Astrocyte (in vitro differentiated cells and primary cell): ENCODE measurements around the gene EGLN2. TPM values are rescaled to one million over a fixed set of nuclear protein-coding genes. Genes with fewer than 3 reads are reported as not detected.
A peak's percentile ranks its signal among the peaks of the same experiment; 100 is the strongest.
"Not testable (repeated sequence)": the region's sequence is repeated elsewhere in the genome, so short reads cannot be mapped to it uniquely, and the experiment has no call there.

Experiments used
- DNase-seq: peaks from one replicate; pipeline ENCODE4 v3.0.0-alpha.2; 2010; ENCODE audit warnings: low read depth
- FAIRE-seq: peaks from 2 replicates; lab custom pipeline; 2011; peaks lifted over from hg19 to GRCh38; lab: Jason Lieb, UNC
- H2AFZ ChIP-seq: 2 replicates; pipeline ENCODE4 v1.6.0; 2012; ENCODE audit warnings: low read depth, low read length, inconsistent platforms
- H3K27ac ChIP-seq: 2 replicates; pipeline ENCODE4 v1.5.1; 2011; ENCODE audit warnings: low read depth, low read length, inconsistent platforms
- H3K27me3 ChIP-seq: 2 replicates; pipeline ENCODE4 v1.6.0; 2011; ENCODE audit warnings: low read length, inconsistent platforms; ENCODE audit not compliant: insufficient read depth
- H3K36me3 ChIP-seq: 2 replicates; pipeline ENCODE4 v1.5.1; 2011; ENCODE audit warnings: low read length, inconsistent platforms; ENCODE audit not compliant: insufficient read depth
- H3K4me1 ChIP-seq: 2 replicates; pipeline ENCODE4 v1.5.1; 2011; ENCODE audit warnings: low read length, inconsistent platforms; ENCODE audit not compliant: insufficient read depth
- H3K4me2 ChIP-seq: 2 replicates; pipeline ENCODE4 v1.6.0; 2012; ENCODE audit warnings: low read length, inconsistent platforms
- H3K4me3 ChIP-seq: 2 replicates; pipeline ENCODE4 v1.5.1; 2011; ENCODE audit warnings: low read depth, mild to moderate bottlenecking, low read length, inconsistent platforms; ENCODE audit not compliant: insufficient read depth
- H3K79me2 ChIP-seq: 2 replicates; pipeline ENCODE4 v1.6.0; 2012; ENCODE audit warnings: mild to moderate bottlenecking, low read length, inconsistent platforms; ENCODE audit not compliant: insufficient read depth
- H3K9ac ChIP-seq: 2 replicates; pipeline ENCODE4 v1.6.0; 2012; ENCODE audit warnings: mild to moderate bottlenecking, low read length, inconsistent platforms
- H3K9me3 ChIP-seq: 2 replicates; pipeline ENCODE4 v1.5.1; 2012; ENCODE audit warnings: low read depth, mild to moderate bottlenecking, low read length, inconsistent platforms; ENCODE audit not compliant: insufficient read depth
- H4K20me1 ChIP-seq: 2 replicates; pipeline ENCODE4 v1.6.0; 2012; ENCODE audit warnings: low read length, inconsistent platforms; ENCODE audit not compliant: insufficient read depth
- H3K27ac Mint-ChIP-seq: one replicate; pipeline ENCODE4 v1.8.0; 2021; ENCODE audit warnings: mild to moderate bottlenecking, mixed read lengths; ENCODE audit not compliant: unreplicated experiment
- H3K27me3 Mint-ChIP-seq: one replicate; pipeline ENCODE4 v1.8.0; 2021; ENCODE audit warnings: low read depth, mixed read lengths; ENCODE audit not compliant: unreplicated experiment
- H3K36me3 Mint-ChIP-seq: one replicate; pipeline ENCODE4 v1.8.0; 2021; ENCODE audit warnings: low read depth, mixed read lengths; ENCODE audit not compliant: unreplicated experiment
- H3K4me1 Mint-ChIP-seq: one replicate; pipeline ENCODE4 v1.8.0; 2021; ENCODE audit warnings: low read depth, mixed read lengths; ENCODE audit not compliant: unreplicated experiment
- H3K4me3 Mint-ChIP-seq: one replicate; pipeline ENCODE4 v1.8.0; 2021; ENCODE audit warnings: mild to moderate bottlenecking, moderate library complexity, mixed read lengths; ENCODE audit not compliant: unreplicated experiment
- H3K9me3 Mint-ChIP-seq: one replicate; pipeline ENCODE4 v1.8.0; 2021; ENCODE audit warnings: mild to moderate bottlenecking, mixed read lengths; ENCODE audit not compliant: unreplicated experiment
- total RNA-seq: library from RNA; stranded (reverse); gene quantifications from 2 replicates; pipeline ENCODE4 v1.2.1, GENCODE V29; 2021
- TF ChIP-seq, protein P1 (sequence below): IDR thresholded peaks from 2 replicates; pipeline ENCODE4 v1.5.1; 2011; ENCODE audit warnings: low read depth, mild to moderate bottlenecking, inconsistent platforms, low read length, moderate library complexity; ENCODE audit not compliant: insufficient read depth

EGLN2 gene
- total RNA-seq, 1 donor from 2014 or later: 84.6 TPM

DNA sequence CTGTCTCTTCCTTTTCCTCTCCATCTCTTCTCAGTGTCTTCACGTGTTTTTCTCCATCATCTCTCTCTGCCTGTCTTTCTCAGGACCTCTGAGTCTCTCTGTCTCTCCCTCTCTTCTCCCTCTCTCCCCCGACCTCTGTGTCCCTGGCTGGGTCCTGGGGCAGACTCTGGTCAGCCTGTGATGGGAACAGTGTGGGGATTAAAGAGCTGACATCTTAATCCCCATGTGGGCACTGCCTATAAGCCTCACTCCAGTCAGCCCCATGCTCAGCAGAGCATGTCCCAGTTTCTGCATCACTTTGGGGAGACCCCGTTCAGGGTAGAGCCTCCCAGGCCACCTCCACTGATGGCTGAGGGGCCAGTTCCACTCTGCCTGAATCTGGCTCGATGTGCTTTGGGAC is 16.2 kb downstream of the EGLN2 start:
- H2AFZ ChIP-seq: no peak overlapping the region
- no peaks in the 10 kb centered on the region for H4K20me1 ChIP-seq
- H3K9me3 ChIP-seq: no peaks in the 10 kb centered on the region
- no peaks in the 10 kb centered on the region for H3K36me3 ChIP-seq
- no peaks in the 10 kb centered on the region for H3K79me2 ChIP-seq
- peaks cover 19% of the 10 kb centered on the region for H3K27me3 Mint-ChIP-seq
- peaks cover 14% of the 10 kb centered on the region for H3K4me1 Mint-ChIP-seq
- H3K4me2 ChIP-seq: no peak overlapping the region
- peaks cover 11% of the 10 kb centered on the region for H3K27me3 ChIP-seq
- no peaks in the 10 kb centered on the region for H3K9me3 Mint-ChIP-seq
- H3K27ac ChIP-seq: no peak overlapping the region
- H3K4me3 Mint-ChIP-seq: no peak overlapping the region
- DNase-seq (no peak), FAIRE-seq (no peak)
- no peak overlapping the region for H3K9ac ChIP-seq
- H3K4me3 ChIP-seq: no peak overlapping the region
- TF ChIP-seq, protein P1, sequence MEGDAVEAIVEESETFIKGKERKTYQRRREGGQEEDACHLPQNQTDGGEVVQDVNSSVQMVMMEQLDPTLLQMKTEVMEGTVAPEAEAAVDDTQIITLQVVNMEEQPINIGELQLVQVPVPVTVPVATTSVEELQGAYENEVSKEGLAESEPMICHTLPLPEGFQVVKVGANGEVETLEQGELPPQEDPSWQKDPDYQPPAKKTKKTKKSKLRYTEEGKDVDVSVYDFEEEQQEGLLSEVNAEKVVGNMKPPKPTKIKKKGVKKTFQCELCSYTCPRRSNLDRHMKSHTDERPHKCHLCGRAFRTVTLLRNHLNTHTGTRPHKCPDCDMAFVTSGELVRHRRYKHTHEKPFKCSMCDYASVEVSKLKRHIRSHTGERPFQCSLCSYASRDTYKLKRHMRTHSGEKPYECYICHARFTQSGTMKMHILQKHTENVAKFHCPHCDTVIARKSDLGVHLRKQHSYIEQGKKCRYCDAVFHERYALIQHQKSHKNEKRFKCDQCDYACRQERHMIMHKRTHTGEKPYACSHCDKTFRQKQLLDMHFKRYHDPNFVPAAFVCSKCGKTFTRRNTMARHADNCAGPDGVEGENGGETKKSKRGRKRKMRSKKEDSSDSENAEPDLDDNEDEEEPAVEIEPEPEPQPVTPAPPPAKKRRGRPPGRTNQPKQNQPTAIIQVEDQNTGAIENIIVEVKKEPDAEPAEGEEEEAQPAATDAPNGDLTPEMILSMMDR: no peak
- H3K4me1 ChIP-seq: peaks cover 14% of the 10 kb centered on the region
- peaks cover 6% of the 10 kb centered on the region for H3K36me3 Mint-ChIP-seq
- H3K27ac Mint-ChIP-seq: no peak overlapping the region

DNA sequence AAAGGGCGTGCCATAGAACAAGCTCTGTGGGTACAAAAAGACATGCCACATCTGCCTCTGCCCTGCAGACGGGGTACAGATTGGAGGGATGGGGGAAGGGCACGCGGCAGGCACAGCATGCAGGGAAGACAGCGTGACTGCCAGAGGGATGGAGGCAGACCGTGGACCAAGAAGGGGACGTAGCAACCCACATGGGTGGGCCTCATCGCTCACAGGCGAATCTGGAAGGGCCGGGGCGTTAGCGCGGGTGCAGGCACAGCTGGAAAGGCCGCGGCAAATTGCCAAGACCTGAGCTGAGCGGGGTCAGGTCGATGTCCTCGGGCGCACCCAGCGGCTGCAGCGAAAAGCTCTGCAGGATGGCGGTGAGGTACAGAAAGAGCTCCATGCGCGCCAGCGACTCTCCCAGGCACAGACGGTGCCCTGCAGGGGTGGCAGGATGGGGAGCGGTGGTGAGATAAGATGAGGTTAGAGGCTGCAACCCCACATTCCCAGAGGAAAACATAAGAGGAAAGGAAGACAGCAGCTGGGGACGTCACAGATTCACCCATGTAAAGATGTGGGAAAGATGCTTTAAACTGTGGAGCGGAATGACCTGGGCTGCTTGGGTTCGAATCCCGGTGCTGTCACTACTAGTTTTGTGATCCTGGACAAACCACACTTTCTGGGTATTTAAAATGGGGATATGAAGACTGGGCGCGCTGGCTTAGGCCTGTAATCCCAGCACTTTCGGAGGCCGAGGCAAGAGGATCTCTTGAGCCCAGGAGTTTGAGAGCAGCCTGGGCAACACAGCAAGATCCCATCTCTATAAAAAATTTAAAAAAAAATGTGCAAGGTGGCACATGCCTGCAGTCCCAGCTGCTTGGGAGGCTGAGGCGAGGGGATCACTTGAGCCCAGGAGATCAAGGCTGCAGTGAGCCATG is 19.7 kb downstream of the EGLN2 start:
- Histone ChIP-seq H3K4me2 (peak overlapping the region; percentile 84), H2AFZ (peak overlapping the region; percentile 76), H3K4me3 (peak overlapping the region; percentile 42)
- not testable (repeated sequence) for H3K9ac ChIP-seq, H3K4me1 ChIP-seq, H3K36me3 Mint-ChIP-seq, FAIRE-seq, H3K36me3 ChIP-seq, H3K79me2 ChIP-seq, H3K27me3 ChIP-seq, H3K27ac Mint-ChIP-seq, H3K9me3 Mint-ChIP-seq, DNase-seq, H3K27ac ChIP-seq, H4K20me1 ChIP-seq, H3K9me3 ChIP-seq
- TF ChIP-seq, protein P1: peak; percentile 13
- Mint-ChIP-seq H3K4me1 (peaks cover 16% of the 10 kb centered on the region), H3K4me3 (peak overlapping the region; percentile 68), H3K27me3 (peaks cover 14% of the 10 kb centered on the region)
